ENCODE measurements around the gene RHOG. TPM values are rescaled to one million over a fixed set of nuclear protein-coding genes. Genes with fewer than 3 reads are reported as not detected.

RHOG gene
- 8.3 and 12.0 TPM in 2 replicates for total RNA-seq (2014; rRNA removed; shearing (Covaris generic))

DNA sequence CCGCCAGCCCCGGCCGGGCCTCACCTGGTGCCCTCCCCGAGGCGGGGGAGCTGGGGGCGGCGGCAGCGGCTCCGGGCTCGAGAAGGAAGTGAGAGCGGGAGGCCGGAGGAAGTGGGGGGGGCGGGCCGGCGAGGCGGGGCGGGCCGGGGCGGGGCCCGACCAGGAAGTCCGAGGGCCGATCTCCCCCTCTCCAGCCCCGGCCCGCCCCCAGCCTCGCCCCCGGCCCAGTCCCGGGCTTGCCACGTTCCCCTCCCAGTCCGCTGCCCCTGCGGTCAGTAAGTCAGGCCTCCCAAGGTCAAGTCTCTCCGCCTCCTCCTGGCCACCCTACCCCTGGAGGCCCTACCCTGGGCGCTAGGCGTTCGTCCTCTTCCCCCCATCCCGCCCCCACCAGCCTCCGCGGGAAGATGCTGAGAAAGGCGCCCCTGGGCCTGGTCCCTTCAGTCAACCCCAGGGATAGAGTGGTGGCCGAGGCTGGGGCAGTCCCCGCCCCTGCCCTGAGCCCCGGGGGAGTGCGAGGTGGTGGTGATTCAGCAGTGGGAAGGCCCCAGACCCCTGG lies at the start of gene RHOG:
Gene RHOG (minus strand): TSS at position 90 of the 556 bp plus-strand sequence. CDS start 12,821 bp downstream, outside the sequence.
- peak; percentile 60 for DNase-seq (ENCODE audit: low spot score)
- in situ Hi-C loops (cut with HindIII; ENCODE audit: low sequenced_read_pairs), result no loop called here

DNA sequence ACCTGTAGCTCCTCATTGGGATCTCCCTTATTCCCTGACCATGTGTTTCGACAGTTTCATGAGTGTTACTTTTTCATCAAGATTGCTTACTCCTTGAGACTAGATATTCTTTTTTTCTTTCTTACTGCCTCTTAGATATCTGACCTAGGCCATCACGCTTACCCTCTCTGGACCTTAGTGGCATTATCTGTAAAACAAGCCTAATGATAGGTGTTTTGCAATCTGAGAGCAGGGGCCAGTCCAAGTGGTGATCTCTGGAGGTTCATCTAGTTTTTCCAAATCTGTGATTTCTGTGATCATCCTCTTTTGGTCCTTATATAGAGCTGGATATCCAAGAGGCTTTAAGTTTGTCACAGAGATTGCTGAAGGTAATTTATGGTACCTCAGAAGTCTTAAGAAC lies 49.3 kb upstream of the RHOG start:
- DNase-seq (ENCODE audit: low spot score), result no peak
- in situ Hi-C loops (cut with HindIII; ENCODE audit: low sequenced_read_pairs), result no loop called here

DNA sequence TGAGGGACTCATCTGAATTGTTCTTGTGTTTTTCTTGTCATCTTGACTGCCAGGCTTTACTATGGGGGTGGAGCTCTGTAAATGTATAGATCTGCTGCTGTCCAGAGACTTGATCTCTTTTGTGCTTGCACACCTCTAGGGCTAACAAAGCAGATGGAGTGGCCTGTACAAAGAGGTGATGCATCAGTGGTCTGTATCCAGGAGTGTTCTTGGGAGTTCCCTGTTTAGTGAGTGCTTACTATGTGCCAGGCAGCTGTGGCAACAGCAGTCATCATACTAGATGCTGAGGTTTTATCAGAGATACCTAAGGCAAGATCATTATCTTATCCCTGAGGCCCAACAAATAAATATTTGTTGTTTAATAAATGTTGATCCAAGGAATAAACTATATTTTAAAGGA lies 48.1 kb upstream of the RHOG start:
- in situ Hi-C loops (cut with HindIII; ENCODE audit: low sequenced_read_pairs), result no loop called here
- DNase-seq (ENCODE audit: low spot score), result no peak

DNA sequence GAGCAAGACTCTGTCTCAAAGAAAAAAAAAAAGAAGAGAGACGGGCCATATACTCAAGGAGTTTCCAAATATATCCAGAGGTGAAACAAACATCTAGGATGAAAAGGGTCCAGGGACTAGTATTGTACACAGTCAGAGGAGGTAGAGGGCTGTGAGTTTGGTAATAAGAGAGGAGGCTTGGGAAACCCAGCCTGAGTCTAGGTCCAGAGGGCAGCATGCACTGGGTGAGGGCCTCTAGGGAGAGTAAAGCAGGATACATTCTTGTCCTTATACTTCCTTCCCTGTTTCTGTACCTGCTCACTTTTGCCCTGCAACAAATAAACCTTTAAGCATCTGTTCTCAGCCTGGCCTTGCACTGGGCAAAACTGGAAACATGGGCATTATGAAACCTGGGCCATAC lies 46.2 kb upstream of the RHOG start:
- DNase-seq (ENCODE audit: low spot score), result no peak
- in situ Hi-C loops (cut with HindIII; ENCODE audit: low sequenced_read_pairs), result no loop called here

DNA sequence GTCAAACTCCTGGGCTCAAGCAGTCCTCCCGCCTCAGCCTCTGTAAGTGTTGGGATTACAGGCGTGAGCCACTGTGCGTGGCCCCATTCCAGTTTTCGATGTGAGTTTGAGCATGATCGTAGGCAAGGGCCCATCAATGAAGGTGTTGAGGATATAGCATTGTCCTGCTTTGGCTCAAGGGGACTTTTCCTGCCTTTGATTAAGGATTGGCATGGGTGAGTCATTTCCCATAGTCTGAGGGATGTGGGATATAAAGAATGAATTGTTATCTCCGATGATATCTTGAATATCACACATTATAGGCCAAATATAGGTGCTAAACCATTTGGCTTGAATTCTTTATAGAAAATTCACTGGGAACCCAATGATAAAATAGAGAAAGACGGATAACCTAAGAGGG lies 45.1 kb upstream of the RHOG start:
- in situ Hi-C loops (cut with HindIII; ENCODE audit: low sequenced_read_pairs), result no loop called here

DNA sequence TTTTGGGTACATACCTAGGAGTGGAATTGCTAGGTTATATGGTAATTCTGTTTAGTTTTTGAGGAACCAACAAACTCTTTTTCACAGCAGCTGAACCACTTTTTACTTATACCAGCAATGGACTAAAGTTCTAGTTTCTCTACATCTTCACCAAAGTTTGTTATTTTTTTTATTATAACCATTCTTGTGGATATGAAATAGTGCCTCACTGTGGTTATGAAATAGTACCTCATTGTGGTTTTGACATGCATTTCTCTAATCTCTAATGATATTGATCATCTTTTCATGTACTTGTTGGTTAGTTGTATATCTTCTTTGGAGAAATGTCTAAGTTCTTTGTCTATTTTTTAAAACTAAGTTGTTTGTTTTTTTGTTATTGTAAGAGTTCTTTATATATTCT lies 41.9 kb upstream of the RHOG start:
- in situ Hi-C loops (cut with HindIII; ENCODE audit: low sequenced_read_pairs), result no loop called here
- DNase-seq (ENCODE audit: low spot score), result no peak

More for the DNA sequence above, 45.1 kb upstream of the RHOG start:
- DNase-seq (ENCODE audit: low spot score), result no peak

DNA sequence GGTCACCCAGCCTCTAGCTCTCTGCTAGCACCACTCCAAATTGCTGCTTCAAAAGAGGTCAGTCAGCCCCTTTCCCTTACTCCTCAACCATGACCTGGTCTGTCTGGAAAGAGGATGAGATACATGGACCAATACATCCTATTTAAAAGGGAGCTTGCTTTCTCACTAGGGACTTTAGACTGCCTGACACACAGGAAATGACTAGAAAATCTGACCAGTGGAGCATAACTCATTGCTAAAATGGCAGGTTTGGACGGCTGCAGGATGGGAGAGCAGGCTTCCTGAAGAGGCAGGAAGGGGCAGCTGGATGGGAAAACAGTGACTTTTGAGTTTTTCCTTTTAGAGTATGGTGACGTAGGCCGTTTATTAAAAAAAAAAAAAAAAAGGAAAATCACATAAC lies 40.0 kb upstream of the RHOG start:
- in situ Hi-C loops (cut with HindIII; ENCODE audit: low sequenced_read_pairs), result no loop called here
- no peak for DNase-seq (ENCODE audit: low spot score)

DNA sequence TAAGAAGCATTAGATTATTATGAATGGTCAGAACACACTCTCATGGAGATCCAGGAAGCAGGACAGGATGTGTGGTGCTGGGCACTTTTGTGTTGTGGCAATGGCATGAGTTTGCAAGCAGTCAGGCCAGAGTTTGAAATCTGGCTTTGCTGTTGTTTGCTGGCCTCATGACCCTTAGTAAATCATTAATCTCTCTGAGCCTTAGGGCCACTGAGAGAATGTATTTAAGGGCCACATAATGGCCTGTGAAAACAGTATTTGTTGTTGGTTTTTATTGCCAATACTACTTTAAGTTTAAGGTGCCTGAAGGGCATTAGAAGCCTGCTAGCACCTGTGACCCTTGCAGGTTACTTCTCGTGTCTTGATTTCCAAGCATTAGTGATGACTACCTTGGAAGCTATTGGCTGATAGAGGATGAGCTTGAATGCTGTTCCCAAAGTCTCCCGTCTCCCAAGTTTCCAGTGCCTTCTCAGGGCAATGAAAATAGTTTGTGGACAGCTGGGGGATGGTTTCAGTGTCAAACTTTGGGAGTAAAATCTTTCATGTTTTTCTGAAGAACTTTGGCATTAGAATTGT lies 39.3 kb upstream of the RHOG start:
- DNase-seq (ENCODE audit: low spot score), result no peak
- in situ Hi-C loops (cut with HindIII; ENCODE audit: low sequenced_read_pairs), result no loop called here

DNA sequence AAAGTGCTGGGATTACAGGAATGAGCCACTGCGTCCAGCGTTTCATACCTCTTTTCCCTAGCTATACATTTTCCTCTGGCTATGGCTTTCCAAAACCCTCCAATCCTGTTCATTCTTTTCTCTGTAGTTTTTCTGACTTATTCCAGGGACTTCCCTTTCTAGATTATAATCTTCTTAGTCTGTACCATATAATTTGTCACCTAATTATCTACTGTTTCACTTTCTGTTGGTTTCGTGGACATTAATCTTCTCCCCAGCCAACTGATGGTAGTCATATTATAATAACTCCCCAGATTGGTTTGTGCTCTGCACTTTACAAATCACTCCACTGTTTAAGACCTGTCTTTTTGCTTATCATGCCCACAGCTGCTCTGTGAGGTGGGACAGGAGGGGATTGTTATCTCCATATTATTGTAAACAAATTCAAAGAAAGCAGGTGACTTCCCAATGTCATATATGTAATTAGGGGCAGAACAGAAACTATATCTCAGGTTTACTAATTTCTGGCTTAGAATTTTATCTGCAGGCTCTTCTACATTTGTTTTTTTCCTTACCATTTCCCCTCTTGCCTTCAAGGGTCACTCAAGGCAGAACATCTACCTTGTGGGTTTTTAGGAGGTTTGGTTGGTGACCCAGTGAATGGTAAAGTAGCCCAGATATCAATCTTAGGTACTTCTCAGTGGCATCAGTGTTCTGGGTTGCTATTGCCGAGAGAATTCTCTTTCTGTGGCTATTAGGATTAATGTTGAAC lies 38.6 kb upstream of the RHOG start:
- DNase-seq (ENCODE audit: low spot score), result no peak
- in situ Hi-C loops (cut with HindIII; ENCODE audit: low sequenced_read_pairs), result no loop called here

DNA sequence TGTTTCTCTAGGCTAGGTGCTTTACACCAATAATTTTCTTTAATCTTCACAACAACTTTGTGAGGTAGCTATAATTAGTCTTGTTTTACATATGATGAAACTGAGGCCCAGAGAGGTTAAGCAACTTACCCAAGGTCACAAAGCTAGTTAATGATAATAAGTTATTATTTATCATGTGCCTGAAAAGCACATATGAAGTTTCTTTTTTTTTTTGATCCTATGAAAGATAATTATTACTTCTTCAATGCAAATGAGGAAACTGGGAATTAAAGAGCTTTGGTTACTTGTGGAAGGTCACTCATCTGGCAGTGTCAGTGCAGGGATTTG lies 37.5 kb upstream of the RHOG start:
- DNase-seq (ENCODE audit: low spot score), result no peak
- in situ Hi-C loops (cut with HindIII; ENCODE audit: low sequenced_read_pairs), result no loop called here

DNA sequence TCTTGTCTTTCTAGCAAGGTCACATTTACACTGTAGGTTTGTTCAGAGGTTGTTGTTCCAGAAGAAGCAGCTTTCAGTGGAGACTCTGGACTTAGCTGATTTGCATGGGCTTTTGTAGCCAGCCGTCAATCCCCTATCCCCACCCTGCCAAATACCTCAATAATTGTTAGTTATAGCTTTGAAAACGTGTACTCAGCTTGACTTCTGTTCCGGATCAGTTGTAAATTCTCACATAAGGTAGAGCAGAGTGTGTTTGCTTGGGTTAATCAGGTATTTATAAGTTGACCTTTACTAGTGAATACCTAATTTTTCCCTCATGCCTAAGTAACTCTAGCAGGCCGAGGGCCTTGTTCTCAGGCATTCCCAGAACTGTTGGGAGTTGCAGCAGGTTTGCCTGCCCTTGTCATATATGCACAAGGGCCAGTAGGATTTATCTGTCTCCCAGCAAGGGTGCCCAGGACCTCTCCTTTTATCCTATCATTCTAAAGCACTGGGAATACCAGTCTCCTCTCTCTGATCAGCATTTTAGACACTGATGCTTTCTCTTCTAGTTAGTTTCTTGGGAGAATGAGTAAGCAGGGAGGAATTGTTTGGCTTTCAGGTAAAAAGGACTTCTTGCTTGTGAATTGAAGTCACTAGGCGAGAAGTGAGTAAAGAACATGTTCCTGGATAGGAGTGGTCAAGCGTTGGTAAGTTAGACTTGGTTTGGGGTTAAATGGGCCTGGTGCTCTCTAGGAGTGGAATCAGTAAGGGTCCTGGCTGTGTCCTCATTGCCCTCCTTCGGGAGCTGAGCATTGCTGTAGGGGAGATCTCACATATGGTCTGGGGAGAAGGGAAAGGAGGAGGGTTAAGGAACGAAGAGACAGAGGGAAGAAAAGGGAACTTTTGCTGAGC lies 36.9 kb upstream of the RHOG start:
- DNase-seq (ENCODE audit: low spot score), result no peak
- in situ Hi-C loops (cut with HindIII; ENCODE audit: low sequenced_read_pairs), result no loop called here

DNA sequence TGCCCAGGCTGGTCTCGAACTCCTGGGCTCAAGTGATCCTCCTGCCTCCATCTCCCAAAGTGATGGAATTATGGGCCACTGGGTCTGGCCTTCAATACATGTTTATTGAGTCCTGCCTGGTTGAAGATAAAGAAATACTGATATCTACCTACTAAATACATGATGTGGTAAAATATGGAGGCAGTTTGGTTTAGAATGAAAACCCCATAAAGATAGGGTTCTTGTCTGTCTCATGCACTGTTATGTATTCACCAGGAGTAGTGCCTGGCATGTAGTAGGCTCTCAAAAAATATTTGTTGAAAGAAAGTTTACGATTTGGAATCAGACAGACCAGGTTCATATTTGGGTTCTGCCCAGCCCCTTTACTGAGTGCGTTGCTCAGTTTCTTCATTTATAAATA lies 35.9 kb upstream of the RHOG start:
- DNase-seq (ENCODE audit: low spot score), result no peak
- in situ Hi-C loops (cut with HindIII; ENCODE audit: low sequenced_read_pairs), result no loop called here

DNA sequence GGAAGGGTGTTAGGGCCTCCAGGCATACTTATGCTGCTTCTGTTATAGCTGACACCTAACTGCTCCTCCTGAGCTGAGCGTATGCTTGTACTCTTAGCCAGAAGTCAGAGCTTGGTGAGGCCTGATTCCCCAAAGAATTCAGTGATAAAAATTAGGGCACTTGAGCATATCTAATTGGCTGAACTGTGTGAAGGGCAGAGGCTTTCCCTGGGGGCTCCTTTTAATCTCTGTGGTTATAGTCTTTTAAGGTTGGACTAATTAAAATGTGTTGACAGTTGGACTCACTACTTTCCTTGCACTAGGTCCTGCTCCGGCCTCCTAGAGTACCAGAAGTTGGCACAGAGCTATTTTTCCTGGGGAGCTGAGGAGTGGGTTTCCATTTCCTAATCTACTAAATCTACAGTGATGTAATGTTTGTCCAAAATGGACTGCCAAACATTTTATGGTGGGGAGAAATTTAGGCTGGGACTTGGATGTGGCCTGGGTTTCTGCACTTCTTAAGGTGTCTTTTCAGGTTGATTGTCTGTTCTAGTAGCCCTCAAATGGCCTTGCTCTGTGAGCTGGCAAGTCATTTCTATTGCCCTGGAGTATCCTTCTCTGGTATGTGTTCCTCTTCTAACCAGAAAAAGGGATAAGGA lies 33.1 kb upstream of the RHOG start:
- DNase-seq (ENCODE audit: low spot score), result no peak
- in situ Hi-C loops (cut with HindIII; ENCODE audit: low sequenced_read_pairs), result no loop called here

DNA sequence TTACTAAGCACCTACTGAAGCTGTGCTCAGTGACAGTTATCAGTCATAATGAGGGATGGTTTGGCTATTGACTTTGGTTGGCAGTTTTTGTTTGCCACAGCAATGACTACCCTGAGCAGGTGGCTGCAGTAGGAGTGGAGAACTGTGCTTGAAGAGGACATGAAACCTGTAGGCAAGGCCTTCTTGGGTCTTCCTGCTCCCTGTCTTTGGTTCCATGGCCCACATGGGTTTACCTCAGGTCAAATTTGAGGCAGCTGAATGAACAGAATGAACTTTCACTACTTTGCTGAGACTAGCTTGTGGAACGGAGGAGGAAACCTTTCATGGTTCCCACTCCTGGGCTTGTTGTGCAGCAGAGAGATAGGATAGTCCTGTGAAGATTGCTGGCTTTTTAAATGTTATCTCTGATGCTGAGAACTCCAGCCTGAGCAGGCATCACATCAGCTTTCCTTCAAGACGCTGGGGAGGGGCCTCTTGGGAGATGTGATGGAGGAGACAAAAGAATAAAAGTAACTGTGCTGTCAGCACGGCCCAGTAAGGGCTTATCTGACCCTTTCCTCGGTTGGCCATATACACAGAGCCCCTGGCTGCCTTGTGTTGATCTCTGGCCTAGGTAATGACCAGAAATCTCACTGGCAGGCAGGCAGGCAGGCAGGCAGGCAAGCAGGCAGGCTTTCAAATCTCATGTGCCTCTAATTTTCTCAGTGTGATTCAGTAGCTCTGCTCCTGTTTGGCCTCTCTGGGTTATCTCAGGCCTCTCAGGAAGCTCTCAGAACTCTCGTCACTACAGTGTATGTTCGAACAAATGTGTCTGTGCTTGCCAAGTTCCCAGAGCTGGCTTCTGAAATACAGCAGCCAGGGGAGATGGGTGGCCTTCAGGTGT lies 26.7 kb upstream of the RHOG start:
- no peak for DNase-seq (ENCODE audit: low spot score)
- in situ Hi-C loops (cut with HindIII; ENCODE audit: low sequenced_read_pairs), result no loop called here

DNA sequence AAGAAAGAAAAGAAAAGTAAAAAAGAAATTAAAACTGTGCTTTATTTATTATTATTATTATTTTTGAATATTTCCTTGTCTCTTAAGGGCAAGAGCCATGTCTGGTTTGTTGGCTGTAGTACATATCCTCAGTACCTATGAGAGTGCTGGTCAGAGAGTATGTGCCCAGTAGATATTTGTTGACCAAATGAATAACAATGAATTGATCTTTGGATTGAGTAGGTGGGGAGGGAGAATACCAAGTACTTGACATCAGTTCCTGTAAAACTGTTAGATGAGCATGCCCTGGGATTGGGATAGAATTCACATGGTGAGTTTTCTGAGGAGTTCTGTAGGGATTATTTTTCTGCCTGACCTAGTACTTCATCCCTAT lies 26.1 kb upstream of the RHOG start:
- no peak for DNase-seq (ENCODE audit: low spot score)
- in situ Hi-C loops (cut with HindIII; ENCODE audit: low sequenced_read_pairs), result no loop called here

DNA sequence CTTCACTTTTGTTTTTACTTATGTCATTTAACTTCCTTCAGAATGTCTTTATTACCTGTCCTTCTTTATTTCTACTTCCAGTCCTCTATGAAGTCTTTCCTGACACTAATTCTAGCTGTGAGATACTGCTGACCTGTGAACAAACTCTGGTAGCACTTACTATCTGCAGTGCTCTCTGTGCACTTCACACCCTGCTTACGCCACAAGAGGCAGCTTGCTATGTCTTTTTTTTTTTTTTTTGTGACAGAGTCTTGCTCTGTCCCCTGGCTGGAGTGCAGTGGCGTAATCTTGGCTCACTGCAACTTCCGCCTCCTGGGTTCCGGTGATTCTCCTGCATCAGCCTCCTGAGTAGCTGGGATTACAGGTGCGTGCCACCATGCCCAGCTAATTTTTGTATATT lies 25.4 kb upstream of the RHOG start:
- DNase-seq (ENCODE audit: low spot score), result no peak
- in situ Hi-C loops (cut with HindIII; ENCODE audit: low sequenced_read_pairs), result no loop called here

DNA sequence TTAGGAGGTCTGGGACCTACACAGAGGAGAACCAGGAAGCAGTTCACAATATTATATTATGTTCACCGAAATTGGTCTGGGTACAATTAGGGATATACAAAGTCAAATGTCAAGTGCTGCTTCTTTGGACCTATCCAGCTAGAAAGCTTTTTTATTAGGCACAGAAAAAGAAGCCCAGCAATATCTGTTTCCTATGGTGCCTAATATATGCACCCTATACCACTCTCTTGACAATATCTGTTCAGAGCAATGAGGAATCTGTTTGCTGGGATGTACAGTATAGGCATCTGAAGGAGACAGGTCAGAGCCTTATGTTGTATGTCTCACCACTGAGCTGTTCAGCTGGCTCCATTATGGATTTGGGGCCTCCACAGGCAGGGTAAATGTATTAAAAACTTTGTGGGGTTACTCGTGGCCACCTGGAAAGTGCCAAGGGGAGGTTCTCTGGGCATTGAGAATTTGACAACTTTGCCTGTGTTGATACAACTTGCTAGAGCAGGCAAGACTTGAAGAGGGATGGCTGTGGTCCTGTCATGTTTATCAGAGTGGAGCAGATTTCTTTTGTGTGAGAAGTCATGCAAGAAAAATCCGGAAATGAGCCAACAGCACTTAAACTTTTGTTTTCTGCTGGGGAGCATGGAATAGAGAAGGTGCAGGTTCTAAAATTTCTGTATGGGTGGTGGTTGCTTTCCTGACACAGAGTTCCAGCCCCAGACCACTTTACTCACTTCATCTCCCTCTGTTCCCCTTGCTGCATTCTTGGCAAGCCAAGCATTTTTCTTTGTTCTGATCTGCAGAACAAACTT lies 24.8 kb upstream of the RHOG start:
- in situ Hi-C loops (cut with HindIII; ENCODE audit: low sequenced_read_pairs), result no loop called here
- DNase-seq (ENCODE audit: low spot score), result no peak

DNA sequence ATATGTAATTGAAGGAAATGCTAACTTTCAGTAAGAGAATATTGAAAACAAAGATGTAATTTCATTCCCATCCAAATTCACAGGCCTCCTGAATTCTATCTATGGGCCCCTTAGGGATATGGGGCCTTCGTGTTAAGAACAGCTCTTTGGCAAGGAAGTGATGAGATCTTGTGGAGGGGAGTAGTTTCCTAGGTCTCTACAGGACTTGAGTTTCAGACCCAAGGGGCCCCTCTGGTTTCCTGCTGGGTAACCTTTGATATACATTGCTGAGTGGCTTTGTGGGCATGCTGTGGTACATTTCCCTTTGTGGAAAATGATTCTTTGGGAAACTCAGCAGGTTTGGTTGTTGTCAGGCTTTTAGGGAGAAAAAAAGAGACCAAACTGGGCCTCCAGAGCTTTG lies 20.9 kb upstream of the RHOG start:
- in situ Hi-C loops (cut with HindIII; ENCODE audit: low sequenced_read_pairs), result no loop called here
- DNase-seq (ENCODE audit: low spot score), result no peak
